ENCODE results near the gene CD47. TPM values are rescaled to one million over a fixed set of nuclear protein-coding genes. Genes with fewer than 3 reads are reported as not detected.
A peak's percentile ranks its signal among the peaks of the same experiment; 100 is the strongest.

The CD47 gene
- total RNA-seq, 1 donor from 2014 or later: 78.4 TPM

GRCh38 chr3:108051005-108051404, 39.8 kb downstream of the CD47 start:
- no peak for DNase-seq

GRCh38 chr3:108047987-108048386, 42.8 kb downstream of the CD47 start:
- no peak for DNase-seq

DNA sequence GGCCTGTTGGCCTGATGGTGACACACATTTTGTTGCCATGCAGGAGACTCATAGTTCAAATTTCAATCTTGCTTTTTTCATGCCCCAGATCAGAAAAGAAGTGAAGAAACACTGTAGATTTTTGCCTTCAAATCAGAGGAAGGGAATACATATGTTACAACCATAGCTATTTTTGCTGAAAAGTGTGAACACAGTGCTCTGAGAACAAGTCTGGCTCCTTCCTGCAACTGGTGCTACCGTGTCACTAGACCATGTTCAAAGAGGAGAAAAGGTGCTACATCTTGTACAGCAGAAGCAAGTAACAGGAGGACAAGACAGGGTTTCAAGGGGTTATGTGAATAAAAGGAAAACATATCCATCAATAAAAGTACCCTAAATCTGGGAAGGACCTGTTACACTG, 44.6 kb downstream of the CD47 start:
- no peak for DNase-seq

DNA sequence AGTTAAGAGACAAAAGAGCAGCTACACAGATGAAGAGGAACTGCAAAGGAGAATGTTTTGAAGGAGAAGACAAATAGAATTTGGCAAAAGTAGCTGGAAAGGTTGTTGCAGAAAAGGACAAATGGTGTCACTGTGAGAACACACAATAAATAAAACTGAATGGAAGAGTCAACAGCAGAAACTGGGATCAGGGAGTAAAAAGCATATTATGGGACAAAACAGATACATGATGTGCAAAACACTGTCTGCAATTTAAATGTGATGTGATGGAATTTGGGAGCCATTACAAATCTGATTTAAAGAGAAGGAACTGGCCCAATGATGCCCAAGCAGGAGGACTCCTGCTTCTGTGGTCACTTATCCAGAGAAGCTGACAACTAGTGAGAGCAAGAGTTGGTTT, 46.1 kb downstream of the CD47 start:
- DNase-seq: no peak

GRCh38 chr3:108042300-108042699, 48.5 kb downstream of the CD47 start:
- no peak for DNase-seq

DNA sequence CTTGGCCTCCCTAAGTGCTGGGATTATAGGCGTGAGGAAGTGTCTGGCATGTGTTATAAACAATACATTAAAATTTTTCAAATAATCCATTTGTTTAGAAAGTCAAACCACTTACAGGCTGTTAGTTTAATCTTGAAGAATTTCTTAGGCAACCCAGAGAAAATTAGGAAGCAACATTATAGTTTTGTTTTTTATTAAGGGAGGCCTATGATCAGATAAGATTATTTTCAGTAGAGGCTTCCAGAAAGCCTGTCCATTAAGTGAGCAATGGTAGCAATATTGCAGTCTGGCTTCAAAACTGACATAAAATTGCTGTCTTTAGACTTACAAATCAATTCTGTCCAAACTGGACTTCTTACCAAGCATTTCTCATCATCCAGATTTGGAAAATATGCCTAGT, 49.6 kb downstream of the CD47 start:
- no peak for DNase-seq

GRCh38 chr3:108037770-108038169, 53.1 kb downstream of the CD47 start:
- DNase-seq: no peak

- DNase-seq: peak; percentile 29
These were observed 53.7 kb downstream of the CD47 start for GRCh38 chr3:108036984-108037741.

- no peak for DNase-seq
These were observed 54.4 kb downstream of the CD47 start for GRCh38 chr3:108036401-108036800.

GRCh38 chr3:108035751-108036150, 55.1 kb downstream of the CD47 start:
- no peak for DNase-seq

DNA sequence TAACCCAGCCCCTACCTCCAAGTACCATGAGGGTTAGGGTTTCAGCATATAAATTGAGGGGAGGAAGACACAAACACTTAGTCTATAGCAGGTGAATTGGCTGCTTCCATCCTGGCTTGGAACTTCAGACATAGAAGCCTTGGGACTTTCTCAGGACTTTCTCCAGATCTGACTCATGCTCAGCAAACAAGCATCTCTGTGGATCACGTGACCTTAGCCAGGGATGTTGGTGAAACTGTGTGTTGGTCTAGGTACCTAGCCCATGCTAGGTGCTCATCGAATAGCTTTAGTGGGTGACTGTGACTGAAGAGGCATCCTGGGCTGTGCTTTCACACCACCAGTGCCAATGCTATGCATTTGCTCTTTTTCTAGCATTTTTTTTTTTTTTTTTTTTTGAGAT, 58.9 kb downstream of the CD47 start:
- DNase-seq: no peak

GRCh38 chr3:108030960-108031359, 59.9 kb downstream of the CD47 start:
- DNase-seq: no peak

GRCh38 chr3:108029466-108029865, 61.4 kb downstream of the CD47 start:
- DNase-seq: no peak

GRCh38 chr3:108028896-108029295, 61.9 kb downstream of the CD47 start:
- DNase-seq: no peak

DNA sequence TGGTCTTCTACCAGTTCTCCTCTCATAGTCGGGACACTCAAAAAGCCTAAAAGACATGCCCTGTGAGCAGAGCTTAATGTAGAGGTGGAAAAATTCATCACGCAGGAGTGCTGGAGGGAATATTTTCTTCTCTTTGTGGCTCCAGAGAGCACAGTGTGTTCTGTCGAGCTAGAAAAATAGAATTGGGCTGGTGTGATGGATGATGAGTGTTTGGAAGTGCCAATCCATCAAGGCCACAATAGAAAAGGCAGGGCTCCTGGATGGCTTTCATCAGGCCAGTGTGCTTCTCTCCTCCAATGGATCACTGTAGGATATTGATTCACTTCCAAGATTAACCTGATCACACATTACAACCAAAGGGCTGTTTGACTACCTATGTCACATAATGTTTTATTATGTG, 65.7 kb downstream of the CD47 start:
- DNase-seq: no peak

DNA sequence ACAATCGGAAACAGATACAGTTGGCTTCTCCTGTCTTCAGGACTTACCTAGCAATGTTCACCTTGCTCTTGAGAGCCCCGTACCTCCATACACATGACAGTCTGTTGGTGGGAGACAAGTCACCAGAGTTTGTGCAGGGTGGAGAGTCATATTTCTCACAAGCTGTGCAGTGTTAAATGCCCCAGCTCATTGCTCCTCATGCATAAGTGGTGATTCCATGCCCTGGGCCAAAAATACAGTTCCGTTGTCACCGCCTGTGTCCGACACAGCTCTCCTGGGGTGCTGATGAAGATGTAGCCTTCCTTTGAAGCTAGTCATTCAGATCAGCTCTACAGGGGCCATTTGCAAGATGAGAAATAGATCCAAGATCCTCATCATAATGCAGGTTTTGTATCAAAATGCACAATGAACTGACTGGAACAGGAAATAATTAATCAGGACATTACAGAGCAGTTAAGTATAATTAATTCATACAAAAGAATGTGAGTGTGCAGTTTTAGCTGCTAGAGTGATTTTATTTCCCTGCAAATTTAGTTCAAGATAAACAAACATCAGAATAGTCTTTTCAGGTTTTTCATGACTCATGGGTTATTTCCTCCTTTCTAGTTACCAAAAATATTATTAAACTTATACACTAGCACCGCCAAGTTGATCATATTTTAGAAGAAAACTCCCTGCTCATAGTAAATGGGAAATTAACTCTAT, 66.5 kb downstream of the CD47 start:
- no peak for DNase-seq

GRCh38 chr3:108022256-108023150, 68.3 kb downstream of the CD47 start:
- DNase-seq: no peak

GRCh38 chr3:108021533-108021932, 69.3 kb downstream of the CD47 start:
- no peak for DNase-seq

- no peak for DNase-seq
These were observed 69.7 kb downstream of the CD47 start for GRCh38 chr3:108021131-108021530.

- no peak for DNase-seq
These were observed 72.3 kb downstream of the CD47 start for GRCh38 chr3:108018552-108018951.

- DNase-seq: no peak
These were observed 73.2 kb downstream of the CD47 start for GRCh38 chr3:108017587-108017986.

DNA sequence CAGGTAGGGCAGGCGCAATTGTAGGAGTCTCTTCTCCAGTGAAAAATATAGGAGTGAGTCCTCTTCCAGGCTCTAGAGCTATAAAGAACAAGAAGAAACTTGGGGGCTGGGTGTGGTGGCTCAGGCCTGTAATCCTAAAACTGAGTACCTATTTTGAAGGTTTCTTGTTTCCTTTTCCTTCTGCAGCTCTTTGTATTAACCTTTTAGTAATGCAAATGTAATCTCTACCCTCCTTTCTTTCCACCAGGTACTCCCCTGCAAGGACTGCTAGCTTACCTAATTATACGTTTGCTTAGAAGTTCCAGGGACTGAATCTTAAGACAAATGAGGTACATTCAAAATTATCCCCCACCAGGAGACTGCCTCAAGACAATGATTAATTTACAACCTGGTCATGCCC, 75.9 kb downstream of the CD47 start:
- DNase-seq: no peak

All from skin of body (tissue), 2 donors.